ENCODE measurements around the gene PHLPP2. TPM values are rescaled to one million over a fixed set of nuclear protein-coding genes. Genes with fewer than 3 reads are reported as not detected.

PHLPP2 gene
- total and polyA plus RNA-seq, 2 experiments from 2014 or later = 1.7 to 6.7 TPM

DNA sequence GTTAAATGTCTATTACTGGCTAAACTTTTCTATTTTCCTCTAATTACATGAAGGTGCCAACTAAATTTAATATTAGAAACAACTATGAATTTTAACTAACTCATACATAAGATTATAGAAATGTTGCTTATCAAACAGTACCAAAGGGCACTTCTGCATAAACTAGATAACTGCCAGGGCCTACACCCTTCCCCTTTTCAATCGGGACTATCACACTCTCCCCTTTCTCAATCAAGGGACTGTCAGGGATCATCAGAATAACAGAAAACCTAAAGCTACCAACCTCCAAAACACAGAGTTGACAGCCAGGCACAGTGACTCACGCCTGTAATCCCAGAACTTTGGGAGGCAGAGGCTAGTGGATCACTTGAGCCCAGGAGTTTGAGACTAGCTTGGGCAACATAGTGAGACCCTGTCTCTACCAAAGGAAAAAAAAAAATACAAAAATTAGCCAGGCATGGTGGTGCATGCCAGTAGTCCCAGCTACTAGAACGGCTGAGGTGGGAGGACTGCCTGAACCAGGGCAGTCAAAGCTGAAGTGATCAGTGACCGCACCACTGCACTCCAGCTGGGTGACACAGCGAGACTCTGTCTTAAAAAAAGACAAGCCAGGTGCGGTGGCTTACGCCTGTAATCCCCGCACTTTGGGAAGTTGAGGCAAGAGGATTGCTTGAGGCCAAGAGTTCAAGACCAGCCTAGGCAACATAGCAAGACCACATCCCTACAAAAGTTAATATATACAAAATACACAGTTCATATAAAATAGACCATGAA, 3.2 kb upstream of the PHLPP2 start:
- H3K27ac ChIP-seq = no peak overlapping the region
- peaks cover 17% of the 10 kb centered on the region for H3K27me3 ChIP-seq
- no peak overlapping the region for H3K4me3 ChIP-seq
- no peaks in the 10 kb centered on the region for H3K9me3 ChIP-seq (ENCODE audit: low read depth)
- TF ChIP-seq CTCF (IDR thresholded peaks at IDR 0.05; ENCODE audit: low read depth, low read length) = no peak
- no peak for DNase-seq (ENCODE audit: low read depth in 1 of 2, low spot score in 1 of 2)
- no peaks in the 10 kb centered on the region for H3K4me1 ChIP-seq (ENCODE audit: low read depth)
- peaks cover 7% of the 10 kb centered on the region for H3K36me3 ChIP-seq

DNA sequence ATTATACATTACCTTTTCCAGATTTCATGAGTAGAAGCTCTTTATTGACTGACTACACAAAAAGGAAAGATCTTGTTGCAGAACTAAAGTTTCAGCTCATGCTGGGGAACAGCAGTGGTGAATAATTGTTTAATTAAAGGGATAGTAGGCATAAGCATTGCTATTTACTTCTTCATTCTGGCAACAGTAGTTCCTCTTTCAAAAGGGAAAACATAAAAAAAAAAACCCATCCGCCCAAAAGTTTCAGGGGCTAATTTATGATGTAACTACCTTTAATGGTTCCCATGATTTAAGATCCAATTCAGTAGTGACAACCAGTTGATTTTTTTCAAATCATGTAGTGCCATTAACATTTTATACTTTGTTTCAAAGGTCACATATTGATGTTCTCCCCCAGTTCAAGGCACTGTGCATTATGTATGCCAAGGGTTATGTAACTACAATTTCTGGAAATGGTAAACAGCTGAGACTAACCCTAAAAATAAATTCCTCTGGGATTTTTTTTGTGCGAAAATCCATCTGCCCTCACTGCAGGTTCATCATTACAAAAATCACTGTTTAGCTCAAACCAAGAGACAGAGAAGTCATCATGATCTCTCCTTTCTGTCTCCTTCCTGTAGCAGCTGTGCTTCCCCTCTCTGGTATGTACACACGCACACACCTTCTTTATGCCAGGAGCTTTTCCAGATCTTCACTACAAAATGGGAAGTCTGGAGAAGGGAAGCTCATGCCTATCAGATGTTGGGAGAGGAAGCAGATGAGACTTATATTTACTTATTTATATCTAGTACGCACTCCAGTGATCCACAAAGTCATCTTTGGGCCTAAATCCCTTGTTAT, 2.2 kb upstream of the PHLPP2 start:
- H3K27me3 ChIP-seq = peaks cover 17% of the 10 kb centered on the region
- H3K4me1 ChIP-seq (ENCODE audit: low read depth) = peaks cover 4% of the 10 kb centered on the region
- no peaks in the 10 kb centered on the region for H3K9me3 ChIP-seq (ENCODE audit: low read depth)
- no peak for DNase-seq (ENCODE audit: low read depth in 1 of 2, low spot score in 1 of 2)
- TF ChIP-seq CTCF (IDR thresholded peaks at IDR 0.05; ENCODE audit: low read depth, low read length) = no peak
- no peak overlapping the region for H3K4me3 ChIP-seq
- H3K27ac ChIP-seq = no peak overlapping the region
- no peaks in the 10 kb centered on the region for H3K36me3 ChIP-seq

GRCh38 chr16:71723537-71724319, 773 bp downstream of the PHLPP2 start:
- Histone ChIP-seq H3K4me1 (ENCODE audit: low read depth) (peaks cover 4% of the 10 kb centered on the region), H3K27ac (peak overlapping the region; percentile 90), H3K36me3 (no peaks in the 10 kb centered on the region), H3K27me3 (peaks cover 17% of the 10 kb centered on the region), H3K4me3 (peak overlapping the region; percentile 97), H3K9me3 (ENCODE audit: low read depth) (no peaks in the 10 kb centered on the region)
- DNase-seq (ENCODE audit: low read depth in 1 of 2, low spot score in 1 of 2) = peak; percentile 65 to 91
- no peak for TF ChIP-seq CTCF (IDR thresholded peaks at IDR 0.05; ENCODE audit: low read depth, low read length)

DNA sequence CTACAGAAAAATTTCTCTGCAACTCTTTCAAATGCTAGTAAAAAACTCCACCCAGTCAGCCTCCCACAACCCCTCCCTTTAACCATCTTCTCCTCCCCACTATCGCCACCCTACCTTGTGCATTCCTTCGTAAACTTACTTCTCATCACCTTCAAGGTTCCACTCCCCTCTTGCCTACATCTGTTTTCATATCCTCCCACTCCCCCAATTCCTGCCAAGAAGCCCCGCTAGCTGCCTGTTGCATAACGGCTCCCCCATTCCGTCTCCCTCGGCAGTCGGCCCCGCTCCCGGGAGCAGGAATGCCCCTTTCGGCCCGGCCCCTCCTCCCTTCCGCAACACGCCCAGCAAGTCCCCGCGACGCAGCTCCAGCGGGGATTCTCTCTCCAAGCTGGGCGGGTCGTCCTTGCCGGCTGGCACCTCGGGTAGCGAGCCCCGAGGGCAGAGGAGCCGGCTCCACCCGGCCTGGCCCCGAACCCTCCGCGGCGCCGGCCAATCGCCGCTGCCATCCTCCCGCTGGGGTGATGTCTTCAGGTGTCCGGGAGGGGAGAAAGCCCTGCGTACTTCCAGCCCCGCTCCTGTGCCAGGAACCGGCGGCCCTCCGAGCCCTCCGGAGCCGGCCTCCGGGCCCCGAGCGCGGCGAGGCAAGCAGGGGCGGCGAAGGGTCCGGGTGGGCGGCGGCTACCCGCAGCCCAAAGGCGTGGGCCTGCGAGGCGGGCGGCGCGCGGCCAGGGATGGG, 1.5 kb downstream of the PHLPP2 start:
- Histone ChIP-seq H3K27ac (peak overlapping the region; percentile 90), H3K4me3 (peak overlapping the region; percentile 97), H3K9me3 (ENCODE audit: low read depth) (no peaks in the 10 kb centered on the region), H3K27me3 (peaks cover 17% of the 10 kb centered on the region), H3K36me3 (no peaks in the 10 kb centered on the region), H3K4me1 (ENCODE audit: low read depth) (peaks cover 4% of the 10 kb centered on the region)
- no peak for TF ChIP-seq CTCF (IDR thresholded peaks at IDR 0.05; ENCODE audit: low read depth, low read length)
- peak; percentile 78 to 84 for DNase-seq (ENCODE audit: low read depth in 1 of 2, low spot score in 1 of 2)
